ENCODE measurements around the gene CCNB2.
"Not testable (repeated sequence)": the region's sequence is repeated elsewhere in the genome, so short reads cannot be mapped to it uniquely, and the experiment has no call there.

CCNB2 gene

GRCh38 chr15:59143281-59143680 lies 38.3 kb downstream of the CCNB2 start:
- DNase-seq (ENCODE audit: low read depth) = no peak
- TF ChIP-seq CTCF (IDR thresholded peaks at IDR 0.05; ENCODE audit: insufficient read depth, low read depth, low read length, missing control alignments) = no peak
- H3K4me3 ChIP-seq (ENCODE audit: low read depth, low read length) = no peak overlapping the region

GRCh38 chr15:59144594-59144993 lies 39.6 kb downstream of the CCNB2 start:
- DNase-seq (ENCODE audit: low read depth); H3K4me3 ChIP-seq (ENCODE audit: low read depth, low read length): not testable (repeated sequence)

GRCh38 chr15:59147666-59148065 lies 42.7 kb downstream of the CCNB2 start:
- TF ChIP-seq CTCF (IDR thresholded peaks at IDR 0.05; ENCODE audit: insufficient read depth, low read depth, low read length, missing control alignments) = no peak
- DNase-seq (ENCODE audit: low read depth) = no peak
- H3K4me3 ChIP-seq (ENCODE audit: low read depth, low read length) = no peak overlapping the region

GRCh38 chr15:59148153-59148833 lies 43.3 kb downstream of the CCNB2 start:
- H3K4me3 ChIP-seq (ENCODE audit: low read depth, low read length) = no peak overlapping the region
- TF ChIP-seq CTCF (IDR thresholded peaks at IDR 0.05; ENCODE audit: insufficient read depth, low read depth, low read length, missing control alignments) = no peak
- no peak for DNase-seq (ENCODE audit: low read depth)

- no peak for DNase-seq (ENCODE audit: low read depth)
- no peak for TF ChIP-seq CTCF (IDR thresholded peaks at IDR 0.05; ENCODE audit: insufficient read depth, low read depth, low read length, missing control alignments)
- H3K4me3 ChIP-seq (ENCODE audit: low read depth, low read length) = no peak overlapping the region
These were observed 45.2 kb downstream of the CCNB2 start for GRCh38 chr15:59150185-59150584.

- no peak overlapping the region for H3K4me3 ChIP-seq (ENCODE audit: low read depth, low read length)
- no peak for TF ChIP-seq CTCF (IDR thresholded peaks at IDR 0.05; ENCODE audit: insufficient read depth, low read depth, low read length, missing control alignments)
- DNase-seq (ENCODE audit: low read depth) = no peak
These were observed 47.9 kb downstream of the CCNB2 start for GRCh38 chr15:59152694-59153450.

GRCh38 chr15:59153466-59153865 lies 48.5 kb downstream of the CCNB2 start:
- H3K4me3 ChIP-seq (ENCODE audit: low read depth, low read length) = no peak overlapping the region
- no peak for DNase-seq (ENCODE audit: low read depth)
- TF ChIP-seq CTCF (IDR thresholded peaks at IDR 0.05; ENCODE audit: insufficient read depth, low read depth, low read length, missing control alignments) = no peak
